Neural cell (in vitro differentiated cells): ENCODE data around the gene GTF2F1.

Experiments
- EP300 ChIP-seq: fragments of 450-650 bp; conservative IDR thresholded peaks from 2 replicates; pipeline ENCODE4 v1.6.1; 2014; ENCODE audit warnings: antibody characterized with exemption, mild to moderate bottlenecking, moderate library complexity; ENCODE audit not compliant: poor library complexity, severe bottlenecking
- MXI1 ChIP-seq: fragments of 450-650 bp; conservative IDR thresholded peaks from 2 replicates; pipeline ENCODE4 v1.6.1; 2014; ENCODE audit warnings: antibody characterized with exemption, mild to moderate bottlenecking; ENCODE audit not compliant: poor library complexity, severe bottlenecking
- POLR2AphosphoS5 ChIP-seq: IDR thresholded peaks from 2 replicates; pipeline ENCODE4 v1.6.1; 2012
- RAD21 ChIP-seq: fragments of 450-650 bp; conservative IDR thresholded peaks from 2 replicates; pipeline ENCODE4 v1.6.1; 2014; ENCODE audit warnings: antibody characterized with exemption, mild to moderate bottlenecking, moderate library complexity
- SMC3 ChIP-seq: fragments of 450-650 bp; conservative IDR thresholded peaks from 2 replicates; pipeline ENCODE4 v1.6.1; 2014; ENCODE audit warnings: antibody characterized with exemption, mild to moderate bottlenecking, moderate library complexity; ENCODE audit not compliant: poor library complexity
- TAF1 ChIP-seq: IDR thresholded peaks from 2 replicates; pipeline ENCODE4 v1.6.1; 2012; ENCODE audit warnings: low read depth
- TF ChIP-seq, protein P1 (sequence below): fragments of 450-650 bp; IDR thresholded peaks from 2 replicates; pipeline ENCODE4 v1.5.1; 2014; ENCODE audit warnings: antibody characterized with exemption, mild to moderate bottlenecking, moderate library complexity; ENCODE audit not compliant: poor library complexity, severe bottlenecking
- TF ChIP-seq, protein P2 (sequence below): IDR thresholded peaks from 2 replicates; pipeline ENCODE4 v1.6.1; 2012; ENCODE audit warnings: borderline replicate concordance

DNA sequence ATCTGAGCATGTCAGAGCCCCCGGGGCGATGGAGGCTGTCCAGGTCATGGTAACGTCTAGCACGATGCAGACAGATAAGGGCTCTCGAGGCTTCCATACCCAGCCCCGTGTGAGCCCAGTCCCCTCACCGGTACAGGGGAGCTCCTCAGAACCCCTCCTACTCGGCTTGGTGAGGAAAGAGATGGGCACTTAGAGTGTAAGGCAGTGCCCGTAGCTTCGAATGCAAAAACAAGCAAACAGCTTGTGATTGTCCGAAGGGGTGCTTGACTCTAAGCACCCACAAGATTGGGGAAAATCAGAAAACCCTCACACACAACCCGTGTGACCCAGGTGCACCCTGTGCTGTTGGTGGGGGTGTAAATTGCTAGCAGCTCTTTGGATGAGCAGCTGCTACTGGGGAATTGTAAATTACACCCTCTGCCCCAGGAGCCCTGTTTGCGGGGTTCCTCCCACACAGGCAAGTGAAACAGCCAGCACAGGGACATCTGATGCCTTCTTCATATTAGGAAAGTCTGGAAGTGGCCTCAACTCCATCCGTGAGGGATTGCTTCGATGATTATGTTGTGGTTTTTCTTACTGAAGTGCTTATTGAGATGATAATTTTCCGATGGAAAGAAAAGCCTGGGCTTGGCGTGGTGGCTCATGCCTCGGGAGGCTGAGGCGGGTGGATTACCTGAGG lies 16.3 kb downstream of the GTF2F1 start:
- TF ChIP-seq, protein P1, sequence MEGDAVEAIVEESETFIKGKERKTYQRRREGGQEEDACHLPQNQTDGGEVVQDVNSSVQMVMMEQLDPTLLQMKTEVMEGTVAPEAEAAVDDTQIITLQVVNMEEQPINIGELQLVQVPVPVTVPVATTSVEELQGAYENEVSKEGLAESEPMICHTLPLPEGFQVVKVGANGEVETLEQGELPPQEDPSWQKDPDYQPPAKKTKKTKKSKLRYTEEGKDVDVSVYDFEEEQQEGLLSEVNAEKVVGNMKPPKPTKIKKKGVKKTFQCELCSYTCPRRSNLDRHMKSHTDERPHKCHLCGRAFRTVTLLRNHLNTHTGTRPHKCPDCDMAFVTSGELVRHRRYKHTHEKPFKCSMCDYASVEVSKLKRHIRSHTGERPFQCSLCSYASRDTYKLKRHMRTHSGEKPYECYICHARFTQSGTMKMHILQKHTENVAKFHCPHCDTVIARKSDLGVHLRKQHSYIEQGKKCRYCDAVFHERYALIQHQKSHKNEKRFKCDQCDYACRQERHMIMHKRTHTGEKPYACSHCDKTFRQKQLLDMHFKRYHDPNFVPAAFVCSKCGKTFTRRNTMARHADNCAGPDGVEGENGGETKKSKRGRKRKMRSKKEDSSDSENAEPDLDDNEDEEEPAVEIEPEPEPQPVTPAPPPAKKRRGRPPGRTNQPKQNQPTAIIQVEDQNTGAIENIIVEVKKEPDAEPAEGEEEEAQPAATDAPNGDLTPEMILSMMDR: no peak
- TF ChIP-seq EP300 (no peak), POLR2AphosphoS5 (no peak), RAD21 (no peak), MXI1 (no peak), SMC3 (no peak), TAF1 (no peak)
- TF ChIP-seq, protein P2, sequence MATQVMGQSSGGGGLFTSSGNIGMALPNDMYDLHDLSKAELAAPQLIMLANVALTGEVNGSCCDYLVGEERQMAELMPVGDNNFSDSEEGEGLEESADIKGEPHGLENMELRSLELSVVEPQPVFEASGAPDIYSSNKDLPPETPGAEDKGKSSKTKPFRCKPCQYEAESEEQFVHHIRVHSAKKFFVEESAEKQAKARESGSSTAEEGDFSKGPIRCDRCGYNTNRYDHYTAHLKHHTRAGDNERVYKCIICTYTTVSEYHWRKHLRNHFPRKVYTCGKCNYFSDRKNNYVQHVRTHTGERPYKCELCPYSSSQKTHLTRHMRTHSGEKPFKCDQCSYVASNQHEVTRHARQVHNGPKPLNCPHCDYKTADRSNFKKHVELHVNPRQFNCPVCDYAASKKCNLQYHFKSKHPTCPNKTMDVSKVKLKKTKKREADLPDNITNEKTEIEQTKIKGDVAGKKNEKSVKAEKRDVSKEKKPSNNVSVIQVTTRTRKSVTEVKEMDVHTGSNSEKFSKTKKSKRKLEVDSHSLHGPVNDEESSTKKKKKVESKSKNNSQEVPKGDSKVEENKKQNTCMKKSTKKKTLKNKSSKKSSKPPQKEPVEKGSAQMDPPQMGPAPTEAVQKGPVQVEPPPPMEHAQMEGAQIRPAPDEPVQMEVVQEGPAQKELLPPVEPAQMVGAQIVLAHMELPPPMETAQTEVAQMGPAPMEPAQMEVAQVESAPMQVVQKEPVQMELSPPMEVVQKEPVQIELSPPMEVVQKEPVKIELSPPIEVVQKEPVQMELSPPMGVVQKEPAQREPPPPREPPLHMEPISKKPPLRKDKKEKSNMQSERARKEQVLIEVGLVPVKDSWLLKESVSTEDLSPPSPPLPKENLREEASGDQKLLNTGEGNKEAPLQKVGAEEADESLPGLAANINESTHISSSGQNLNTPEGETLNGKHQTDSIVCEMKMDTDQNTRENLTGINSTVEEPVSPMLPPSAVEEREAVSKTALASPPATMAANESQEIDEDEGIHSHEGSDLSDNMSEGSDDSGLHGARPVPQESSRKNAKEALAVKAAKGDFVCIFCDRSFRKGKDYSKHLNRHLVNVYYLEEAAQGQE: no peak
